Thyroid gland (tissue), 4 donors: ENCODE data around the gene LTN1. TPM values are rescaled to one million over a fixed set of nuclear protein-coding genes. Genes with fewer than 3 reads are reported as not detected.

ENCODE experiments used
- DNase-seq, 2 donors: peaks; one replicate each; pipeline ENCODE4 v3.0.0-alpha.2; 2019
- H3K27ac ChIP-seq, 3 donors: fragments of 200-600 bp; sonication (generic); 1 replicate in 2 of 3; 2 replicates in 1 of 3; pipeline ENCODE4 v1.5.1; 2016 to 2019; ENCODE audit warnings: mild to moderate bottlenecking in 1 of 3, moderate library complexity in 1 of 3
- H3K27me3 ChIP-seq: fragments of 200-600 bp; sonication (generic); one replicate; pipeline ENCODE4 v1.5.1; 2019
- H3K36me3 ChIP-seq, 2 donors: fragments of 200-600 bp; sonication (generic); one replicate each; pipeline ENCODE4 v1.5.1; 2016 to 2019
- H3K4me1 ChIP-seq, 2 donors: fragments of 200-600 bp; sonication (generic); one replicate each; pipeline ENCODE4 v1.5.1; 2017 to 2019
- H3K4me3 ChIP-seq, 3 donors: fragments of 200-600 bp; sonication (generic); replicated peaks in 1 of 3; 1 replicate in 2 of 3; 2 replicates in 1 of 3; pipeline ENCODE4 v1.5.1; 2016; ENCODE audit warnings: mild to moderate bottlenecking in 1 of 3
- H3K9me3 ChIP-seq: fragments of 200-600 bp; sonication (generic); one replicate; pipeline ENCODE4 v1.5.1; 2017
- POLR2A ChIP-seq, 2 donors: fragments of 450-650 bp; IDR thresholded peaks; one replicate each; pipeline ENCODE4 v1.6.1; 2017; ENCODE audit warnings: antibody characterized with exemption in 2 of 2, mild to moderate bottlenecking in 2 of 2, moderate library complexity in 1 of 2
- WGBS, 2 donors: methylation state at CpG; one replicate each; pipeline ENCODE4 v1.1.5; 2017; 5-methylcytosine and 5-hydroxymethylcytosine counted together
- intact Hi-C: fragments of 100-400 bp; cut with DNase I; formaldehyde crosslinking; loops from one replicate; pipeline ENCODE4 v1.15.1; 2023
- total RNA-seq, 4 donors: library from RNA; depleted of rRNA; stranded (reverse); fragments of >200 nt; gene quantifications; one replicate each; pipeline ENCODE4 v1.2.3, GENCODE V29; 2016
- TF ChIP-seq, protein P1 (sequence below), 6 experiments: fragments of 200-600 bp in 3 of 6; fragments of 450-650 bp in 3 of 6; sonication (generic) in 3 of 6; IDR thresholded peaks; one replicate each; pipeline ENCODE4 v1.5.1; 2016 to 2019; ENCODE audit warnings: antibody characterized with exemption in 6 of 6, mild to moderate bottlenecking in 2 of 6, inconsistent platforms in 1 of 6, moderate library complexity in 1 of 6

Gene LTN1
- total RNA-seq, 4 donors from 2014 or later: 25.5 to 45.3 (median 28.8) TPM

DNA sequence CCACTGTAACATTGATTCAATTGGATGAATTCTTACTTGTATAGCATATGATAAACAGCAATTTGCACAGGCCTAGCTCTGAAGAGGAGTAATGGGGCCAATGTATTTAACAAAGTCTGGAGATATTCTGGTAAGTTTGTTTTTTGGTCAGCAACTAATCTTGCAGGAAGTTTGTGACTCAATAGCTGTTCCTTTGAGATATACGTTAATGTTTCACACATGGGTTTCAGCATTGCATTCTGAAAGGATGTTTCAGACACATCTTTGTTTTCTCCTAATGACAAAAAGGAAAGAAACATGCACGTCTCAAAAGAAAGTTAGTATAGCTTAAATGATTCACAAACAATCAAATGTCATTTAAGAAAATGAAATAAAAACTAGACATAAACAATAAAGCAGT is 49.0 kb downstream of the LTN1 start:
- H3K27me3 ChIP-seq: no peaks in the 10 kb centered on the region
- TF ChIP-seq POLR2A (IDR thresholded peaks at IDR 0.05): no peak
- TF ChIP-seq, protein P1, sequence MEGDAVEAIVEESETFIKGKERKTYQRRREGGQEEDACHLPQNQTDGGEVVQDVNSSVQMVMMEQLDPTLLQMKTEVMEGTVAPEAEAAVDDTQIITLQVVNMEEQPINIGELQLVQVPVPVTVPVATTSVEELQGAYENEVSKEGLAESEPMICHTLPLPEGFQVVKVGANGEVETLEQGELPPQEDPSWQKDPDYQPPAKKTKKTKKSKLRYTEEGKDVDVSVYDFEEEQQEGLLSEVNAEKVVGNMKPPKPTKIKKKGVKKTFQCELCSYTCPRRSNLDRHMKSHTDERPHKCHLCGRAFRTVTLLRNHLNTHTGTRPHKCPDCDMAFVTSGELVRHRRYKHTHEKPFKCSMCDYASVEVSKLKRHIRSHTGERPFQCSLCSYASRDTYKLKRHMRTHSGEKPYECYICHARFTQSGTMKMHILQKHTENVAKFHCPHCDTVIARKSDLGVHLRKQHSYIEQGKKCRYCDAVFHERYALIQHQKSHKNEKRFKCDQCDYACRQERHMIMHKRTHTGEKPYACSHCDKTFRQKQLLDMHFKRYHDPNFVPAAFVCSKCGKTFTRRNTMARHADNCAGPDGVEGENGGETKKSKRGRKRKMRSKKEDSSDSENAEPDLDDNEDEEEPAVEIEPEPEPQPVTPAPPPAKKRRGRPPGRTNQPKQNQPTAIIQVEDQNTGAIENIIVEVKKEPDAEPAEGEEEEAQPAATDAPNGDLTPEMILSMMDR (IDR thresholded peaks at IDR 0.05): no peak
- no peak overlapping the region for H3K4me3 ChIP-seq
- H3K36me3 ChIP-seq: peaks cover 5 to 39% of the 10 kb centered on the region in 2 donors
- H3K27ac ChIP-seq: no peak overlapping the region
- WGBS, 2 donors: 81 to 86% methylated on average over 2 of the region's 2 CpGs
- no peaks in the 10 kb centered on the region for H3K9me3 ChIP-seq
- no peaks in the 10 kb centered on the region for H3K4me1 ChIP-seq
- intact Hi-C loops: no loop called here
- no peak for DNase-seq

DNA sequence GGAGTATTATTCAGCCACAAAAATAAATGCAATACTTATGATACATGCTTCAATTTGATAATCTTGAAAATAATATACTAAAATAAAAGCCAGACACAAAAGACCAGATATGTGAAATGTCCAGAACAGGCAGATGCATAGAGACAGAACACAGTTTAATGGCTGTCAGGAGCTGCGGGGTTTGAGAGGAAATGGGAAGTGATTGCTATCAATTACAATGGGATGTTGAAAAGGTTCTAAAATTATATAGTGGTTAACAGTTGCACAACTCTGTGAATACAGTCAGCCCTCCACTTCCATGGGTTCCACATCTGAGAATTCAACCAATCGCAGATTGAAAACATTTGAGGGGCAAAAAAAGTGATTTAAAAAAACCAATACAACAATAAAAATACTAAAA is 54.0 kb downstream of the LTN1 start:
- Histone ChIP-seq H3K9me3 (no peaks in the 10 kb centered on the region), H3K4me3 (no peak overlapping the region), H3K27ac (no peak overlapping the region), H3K27me3 (no peaks in the 10 kb centered on the region), H3K4me1 (no peaks in the 10 kb centered on the region), H3K36me3 (peaks cover 21 to 24% of the 10 kb centered on the region in 2 donors)
- WGBS, 2 donors: 83 to 86% methylated on average over 2 of the region's 2 CpGs
- TF ChIP-seq, protein P1 (IDR thresholded peaks at IDR 0.05): no peak
- no peak for TF ChIP-seq POLR2A (IDR thresholded peaks at IDR 0.05)
- intact Hi-C loops: no loop called here
- DNase-seq: no peak

DNA sequence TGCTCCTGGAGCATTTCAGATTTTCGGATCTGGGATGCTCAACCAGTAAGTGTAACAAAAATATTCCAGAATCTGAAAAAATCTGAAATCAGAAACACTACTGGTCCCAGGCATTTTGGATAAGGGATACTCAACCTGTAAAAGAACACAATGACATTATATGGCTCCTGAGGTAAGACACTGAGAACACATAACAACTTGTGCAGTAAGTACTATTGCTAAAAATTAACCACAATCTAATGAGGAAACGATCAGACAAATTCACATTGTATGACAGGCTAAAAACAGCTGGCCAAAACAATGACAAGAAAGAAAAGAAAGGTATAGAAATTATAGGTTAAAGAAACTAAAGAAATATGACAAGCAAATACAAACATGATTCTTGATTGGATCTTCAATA is 54.9 kb downstream of the LTN1 start:
- 88 to 89% methylated on average over 2 of the region's 2 CpGs for WGBS, 2 donors
- no peak overlapping the region for H3K4me3 ChIP-seq
- H3K27me3 ChIP-seq: no peaks in the 10 kb centered on the region
- no peak for DNase-seq
- no peak overlapping the region for H3K27ac ChIP-seq
- peaks cover 19 to 24% of the 10 kb centered on the region in 2 donors for H3K36me3 ChIP-seq
- no peaks in the 10 kb centered on the region for H3K9me3 ChIP-seq
- no peaks in the 10 kb centered on the region for H3K4me1 ChIP-seq
- intact Hi-C loops: no loop called here
- TF ChIP-seq, protein P1 (IDR thresholded peaks at IDR 0.05): no peak
- TF ChIP-seq POLR2A (IDR thresholded peaks at IDR 0.05): no peak

DNA sequence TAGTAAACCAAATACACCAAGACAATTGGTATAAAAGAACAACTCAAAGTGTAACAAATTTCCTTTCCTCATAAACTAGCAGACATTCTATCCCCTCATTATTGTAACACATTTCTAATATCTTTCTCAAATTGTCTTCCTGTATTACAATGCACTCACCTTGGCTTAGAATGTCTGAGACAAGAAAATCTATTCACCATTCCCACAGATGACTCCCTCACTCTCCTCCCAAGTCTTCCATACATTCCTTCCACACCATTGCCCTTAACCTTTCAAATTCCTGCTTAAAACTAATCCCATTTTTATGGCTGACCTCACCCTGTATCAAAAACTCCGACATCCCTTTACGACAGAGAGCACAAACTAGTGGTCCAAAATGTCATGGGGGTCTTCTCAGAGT is 56.0 kb downstream of the LTN1 start:
- Histone ChIP-seq H3K9me3 (no peaks in the 10 kb centered on the region), H3K27me3 (no peaks in the 10 kb centered on the region), H3K36me3 (peaks cover 20 to 24% of the 10 kb centered on the region in 2 donors), H3K4me3 (no peak overlapping the region), H3K4me1 (no peaks in the 10 kb centered on the region), H3K27ac (no peak overlapping the region)
- DNase-seq: no peak
- intact Hi-C loops: no loop called here
- TF ChIP-seq, protein P1 (IDR thresholded peaks at IDR 0.05): no peak
- no peak for TF ChIP-seq POLR2A (IDR thresholded peaks at IDR 0.05)
- WGBS, 2 donors: 97% methylated on average over 2 of the region's 2 CpGs

DNA sequence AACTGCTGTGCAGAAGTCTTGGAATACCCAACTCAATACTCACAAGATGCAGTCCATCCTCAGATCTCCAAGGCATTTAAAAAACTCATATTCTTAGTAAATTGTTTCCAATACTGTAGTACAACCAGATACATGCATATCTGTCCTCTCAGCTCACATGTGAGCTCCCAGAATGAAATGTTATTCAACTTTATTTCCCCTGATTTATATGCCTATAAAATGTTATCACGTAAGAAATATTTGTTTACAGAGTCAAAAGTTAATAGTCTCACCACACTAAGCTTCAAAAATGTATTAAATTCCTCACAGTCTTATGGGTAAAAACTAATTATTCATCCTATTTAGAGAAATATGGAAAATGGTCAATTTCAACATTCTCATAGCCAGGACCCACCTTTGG is 56.6 kb downstream of the LTN1 start:
- 93 to 95% methylated on average over 1 of the region's 1 CpG for whole genome bisulfite sequencing, 2 donors
- no peak for TF ChIP-seq POLR2A (IDR thresholded peaks at IDR 0.05)
- TF ChIP-seq, protein P1 (IDR thresholded peaks at IDR 0.05): no peak
- no peaks in the 10 kb centered on the region for H3K4me1 ChIP-seq
- H3K9me3 ChIP-seq: no peaks in the 10 kb centered on the region
- H3K27ac ChIP-seq: no peak overlapping the region
- no peak for DNase-seq
- no peak overlapping the region for H3K4me3 ChIP-seq
- peaks cover 14 to 24% of the 10 kb centered on the region in 2 donors for H3K36me3 ChIP-seq
- intact Hi-C loops: no loop called here
- H3K27me3 ChIP-seq: no peaks in the 10 kb centered on the region
